GM21423 (cell line): ENCODE data around the gene VMAC.
"Not testable (repeated sequence)": the region's sequence is repeated elsewhere in the genome, so short reads cannot be mapped to it uniquely, and the experiment has no call there.

Source experiments
- ATAC-seq: cut with Tn5 transposase; IDR thresholded peaks from one replicate; pipeline ENCODE4 v1.9.1; 2021; ENCODE audit warnings: mild to moderate bottlenecking, moderate library complexity; ENCODE audit not compliant: unreplicated experiment

Gene VMAC

DNA sequence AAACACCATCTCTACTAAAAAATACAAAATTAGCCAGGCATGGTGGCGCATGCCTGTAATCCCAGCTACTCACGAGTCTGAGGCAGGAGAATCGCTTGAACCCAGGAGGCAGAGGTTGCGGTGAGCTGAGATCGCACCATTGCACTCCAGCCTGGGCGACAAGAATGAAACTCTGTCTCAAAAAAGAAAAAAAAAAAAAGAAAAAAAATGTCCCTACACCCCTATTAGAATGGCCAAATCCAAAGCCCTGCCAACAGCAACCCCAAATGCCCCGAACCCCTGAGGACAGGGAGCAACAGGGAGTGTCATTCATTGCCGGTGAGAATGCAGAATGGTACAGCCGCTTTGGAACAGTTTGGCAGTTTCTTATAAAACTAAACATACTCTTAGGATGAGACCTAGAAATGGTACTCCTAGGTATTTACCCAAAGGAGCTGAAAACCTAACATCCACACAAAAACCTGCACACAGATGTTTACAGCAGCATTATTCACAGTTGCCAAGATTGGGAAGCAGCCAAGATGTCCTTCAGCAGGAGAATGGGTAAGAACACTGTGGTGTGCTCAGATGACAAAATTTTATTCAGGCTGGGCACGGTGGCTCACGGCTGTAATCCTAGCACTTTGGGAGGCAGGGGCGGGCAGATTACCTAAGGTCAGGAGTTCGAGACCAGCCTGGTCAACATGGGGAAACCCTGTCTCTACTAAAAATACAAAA lies 21.4 kb upstream of the VMAC start:
- ATAC-seq, result not testable (repeated sequence)

DNA sequence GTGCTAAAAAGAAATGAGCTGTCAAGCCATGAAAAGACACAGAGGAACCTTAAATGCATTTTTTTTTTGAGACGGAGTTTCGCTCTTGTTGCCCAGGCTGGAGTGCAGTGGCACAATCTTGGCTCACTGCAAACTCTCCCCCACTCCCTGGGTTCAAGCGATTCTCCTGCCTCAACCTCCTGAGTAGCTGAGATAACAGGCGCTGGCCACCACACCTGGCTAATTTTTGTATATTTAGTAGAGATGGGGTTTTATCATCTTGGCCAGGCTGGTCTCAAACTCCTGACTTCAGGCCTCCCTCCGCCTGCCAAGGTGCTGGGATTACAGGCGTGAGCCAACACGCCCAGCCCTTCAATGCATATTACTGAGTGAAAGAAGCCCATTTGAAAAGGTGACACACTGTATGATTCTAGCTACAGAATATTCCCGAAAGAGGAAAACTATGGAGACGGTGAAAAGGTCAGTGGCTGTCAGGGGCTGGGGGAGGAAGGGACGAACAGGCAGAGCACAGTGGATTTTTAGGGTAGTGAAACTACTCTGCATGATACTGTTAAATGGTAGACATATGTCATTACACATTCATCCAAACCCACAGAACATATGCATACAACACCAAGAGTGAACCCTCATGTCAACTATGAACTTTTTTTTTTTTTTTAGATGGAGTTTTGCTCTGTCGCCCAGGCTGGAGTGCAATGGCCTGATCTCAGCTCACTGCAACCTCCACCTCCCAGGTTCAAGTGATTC lies 20.4 kb upstream of the VMAC start:
- not testable (repeated sequence) for ATAC-seq

DNA sequence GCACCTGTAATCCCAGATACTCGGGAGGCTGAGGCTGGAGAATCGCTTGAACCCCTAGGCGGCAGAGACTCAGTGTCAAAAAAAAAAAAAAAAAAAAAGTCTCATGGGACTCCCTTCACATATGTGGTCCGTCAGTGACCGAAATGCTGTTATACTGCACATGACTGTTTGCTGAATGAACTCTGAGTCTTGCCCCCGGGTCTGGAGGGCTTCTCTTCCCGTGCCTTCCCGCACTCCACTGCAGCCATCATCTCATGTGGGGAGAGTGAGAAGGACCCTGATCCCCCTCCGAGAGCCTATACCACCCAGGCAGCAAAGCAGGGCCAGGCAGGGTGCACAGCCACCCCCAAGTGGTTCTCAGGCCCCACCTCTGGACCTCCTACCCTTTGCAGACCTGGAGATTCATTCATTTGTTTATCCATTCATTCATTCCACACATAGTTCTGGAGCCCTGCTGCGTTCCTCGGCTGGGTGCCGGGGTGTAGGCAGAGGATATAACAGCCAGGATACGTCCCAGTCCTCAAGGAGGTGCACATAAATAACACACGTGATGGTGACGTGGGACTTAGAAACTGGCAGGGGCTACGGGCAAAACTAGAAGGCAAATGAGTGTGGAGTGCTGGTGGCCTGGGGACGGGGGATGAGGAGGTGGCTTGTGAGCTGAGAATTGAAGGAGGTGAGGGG lies 15.2 kb upstream of the VMAC start:
- ATAC-seq, result no peak

DNA sequence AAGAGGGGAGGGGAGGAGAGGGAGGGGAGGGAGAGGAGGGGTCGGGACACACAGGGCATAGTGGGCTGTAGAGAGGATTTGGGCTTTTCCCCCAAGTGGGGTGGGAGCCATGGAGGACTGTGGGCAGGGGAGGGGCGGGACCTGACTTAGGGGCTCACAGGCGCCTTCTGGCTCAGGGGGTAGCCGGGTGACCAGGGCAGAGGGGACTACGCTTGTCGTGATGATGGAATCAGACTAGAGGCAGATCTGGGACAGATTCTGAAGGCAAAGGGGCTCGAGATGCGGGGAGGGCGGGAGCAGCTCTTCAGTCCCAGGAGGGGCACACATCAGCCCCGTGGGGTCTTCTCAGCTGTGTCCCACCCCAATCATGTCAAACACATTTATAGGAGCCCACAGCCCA lies 14.6 kb upstream of the VMAC start:
- ATAC-seq, result no peak

DNA sequence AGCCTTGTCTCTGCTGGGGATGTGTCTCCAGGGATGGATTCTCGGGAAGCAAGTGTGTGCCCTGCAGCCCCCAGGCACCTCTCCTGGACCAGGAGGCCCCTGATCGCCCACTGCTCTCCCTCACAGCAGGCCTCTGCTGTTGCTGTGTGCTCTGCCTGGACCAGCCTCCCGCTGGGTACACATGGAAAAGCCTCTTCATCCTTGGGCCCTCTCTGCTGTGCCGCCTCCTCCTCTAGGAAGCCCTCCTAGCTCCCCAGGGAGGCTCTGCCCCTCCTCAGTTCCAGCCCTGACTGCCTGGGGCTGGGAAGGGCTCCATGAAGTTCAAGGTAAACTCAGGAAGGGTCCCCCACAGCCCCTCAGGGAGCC lies 13.1 kb upstream of the VMAC start:
- ATAC-seq, result no peak

DNA sequence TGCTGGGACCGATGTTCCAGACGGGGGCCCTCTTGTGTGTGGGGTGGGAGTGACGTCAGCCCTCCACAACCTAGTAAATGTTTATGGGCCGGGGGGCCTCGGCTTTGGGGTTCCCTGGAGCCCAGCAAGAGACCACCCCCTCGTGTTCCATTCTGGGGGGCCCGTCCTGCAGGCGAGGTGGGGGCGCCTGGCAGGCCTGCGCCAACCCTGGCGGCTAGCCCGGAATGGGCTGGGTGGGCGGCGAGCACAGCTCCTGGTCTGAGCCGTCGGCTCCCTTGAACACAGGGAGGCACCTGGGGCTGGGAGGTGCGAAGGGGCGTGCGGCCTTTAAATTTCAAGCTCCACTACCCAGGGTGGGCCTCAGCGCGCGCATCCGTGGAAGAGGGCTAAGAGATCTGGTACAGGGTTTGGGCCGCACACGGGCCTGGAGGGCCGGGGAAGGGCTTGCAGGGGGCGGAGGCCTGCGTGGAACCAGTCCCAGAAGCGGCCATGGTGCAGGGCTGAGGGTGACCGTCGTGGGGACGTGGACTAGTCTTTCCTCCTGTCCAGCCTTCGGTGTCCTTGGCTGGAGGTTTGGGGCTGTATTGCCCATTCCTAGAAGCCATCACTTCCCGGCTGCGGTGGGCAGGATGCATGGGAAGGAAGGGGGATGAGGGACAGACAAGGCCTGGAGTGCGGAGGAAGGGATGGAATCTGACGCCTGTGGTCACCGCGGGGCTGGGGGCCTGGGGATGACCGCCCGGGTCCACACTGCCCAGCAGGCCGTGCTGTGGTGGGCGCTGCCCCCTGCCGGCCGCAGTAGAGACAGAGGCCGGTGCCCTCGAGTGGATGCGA lies 12.5 kb upstream of the VMAC start:
- no peak for ATAC-seq

DNA sequence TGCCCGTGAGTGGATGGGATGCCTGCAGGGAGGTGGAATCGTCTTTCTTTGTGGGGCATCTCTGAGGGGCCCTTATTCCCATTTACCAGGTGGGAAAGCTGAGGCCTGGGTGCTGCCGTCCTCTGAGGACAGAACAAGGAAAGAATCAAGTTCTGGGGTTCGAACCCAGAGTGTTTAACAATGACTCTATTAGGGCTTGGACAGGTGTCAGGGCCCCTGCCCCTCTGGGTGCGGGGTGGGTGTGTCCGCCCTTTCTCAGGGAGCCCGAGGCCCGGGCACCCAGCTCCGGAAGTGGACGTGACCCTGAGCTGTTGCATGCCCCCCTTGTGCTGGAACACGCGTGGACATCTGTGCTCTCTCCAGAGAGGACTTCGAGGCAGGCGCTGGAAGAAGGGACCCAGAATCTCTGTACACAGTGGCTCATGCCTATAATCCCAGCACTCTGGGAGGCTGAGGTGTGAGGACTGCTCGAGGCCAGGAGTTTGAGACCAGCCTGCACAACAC lies 11.8 kb upstream of the VMAC start:
- no peak for ATAC-seq

DNA sequence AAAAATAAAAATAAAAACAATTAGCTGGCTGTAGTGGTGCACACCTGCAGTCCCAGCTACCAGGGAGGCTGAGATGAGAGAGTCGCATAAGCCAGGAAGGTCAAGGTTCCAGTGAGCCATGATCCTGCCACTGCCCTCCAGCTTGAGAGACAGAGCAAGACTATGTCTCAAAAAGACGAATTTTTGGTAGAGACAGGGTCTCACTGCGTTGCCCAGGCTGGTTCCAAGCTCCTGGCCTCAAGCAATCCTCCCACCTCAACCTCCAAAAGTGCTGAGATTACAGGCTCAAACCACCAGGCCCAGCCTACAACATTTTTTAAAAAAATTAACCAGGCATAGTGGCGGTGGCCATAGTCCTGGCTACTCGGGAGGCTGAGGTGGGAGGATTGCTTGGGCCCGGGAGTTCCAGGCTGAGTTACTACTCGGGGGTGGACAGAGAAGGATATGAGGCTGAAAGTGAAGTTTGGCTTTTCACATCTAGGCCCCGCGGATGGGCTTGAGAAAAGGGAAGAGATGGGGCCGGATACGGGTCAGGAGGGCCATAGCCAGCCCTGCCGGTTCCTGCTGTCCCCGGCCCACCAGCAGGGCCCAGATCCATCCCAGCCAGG lies 11.3 kb upstream of the VMAC start:
- no peak for ATAC-seq

DNA sequence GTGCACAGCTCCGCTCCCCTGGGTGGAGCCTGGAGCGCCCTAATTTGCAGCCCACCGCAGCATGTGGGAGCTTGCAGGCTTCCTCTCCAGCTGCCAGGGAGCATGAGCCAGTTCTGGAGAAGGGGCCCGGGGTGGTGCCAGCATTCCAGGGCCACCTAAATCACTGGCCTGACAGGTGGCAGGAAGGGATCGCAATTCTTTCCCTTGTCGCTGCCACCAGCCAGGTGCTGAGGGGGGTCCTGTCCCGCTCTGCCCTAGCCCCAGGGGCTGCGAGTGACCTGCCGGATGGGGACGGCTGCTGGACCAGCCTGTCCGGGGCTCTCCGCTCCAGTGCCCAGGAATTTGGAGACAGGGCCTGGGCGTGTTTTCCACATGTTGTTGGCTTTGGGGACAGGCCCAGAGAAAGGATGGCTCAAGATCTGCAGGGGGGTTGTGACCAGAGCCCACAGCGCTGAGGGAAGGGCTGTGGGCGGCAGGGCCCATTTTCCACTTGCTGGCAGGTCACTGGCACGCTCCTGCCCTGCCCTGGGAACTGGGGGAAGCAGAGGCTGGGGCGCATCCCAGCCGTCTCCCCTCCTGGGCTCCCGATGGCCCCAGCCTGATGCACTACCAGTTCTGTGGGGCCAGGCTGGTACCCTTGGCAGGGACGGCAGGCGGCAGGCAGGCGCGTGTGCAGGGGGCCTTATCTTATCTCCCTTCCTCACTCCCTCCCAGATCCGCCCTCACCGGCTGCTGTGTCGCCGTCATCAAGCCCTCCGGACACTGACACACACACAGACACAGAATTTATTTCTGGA lies 10.6 kb upstream of the VMAC start:
- no peak for ATAC-seq

DNA sequence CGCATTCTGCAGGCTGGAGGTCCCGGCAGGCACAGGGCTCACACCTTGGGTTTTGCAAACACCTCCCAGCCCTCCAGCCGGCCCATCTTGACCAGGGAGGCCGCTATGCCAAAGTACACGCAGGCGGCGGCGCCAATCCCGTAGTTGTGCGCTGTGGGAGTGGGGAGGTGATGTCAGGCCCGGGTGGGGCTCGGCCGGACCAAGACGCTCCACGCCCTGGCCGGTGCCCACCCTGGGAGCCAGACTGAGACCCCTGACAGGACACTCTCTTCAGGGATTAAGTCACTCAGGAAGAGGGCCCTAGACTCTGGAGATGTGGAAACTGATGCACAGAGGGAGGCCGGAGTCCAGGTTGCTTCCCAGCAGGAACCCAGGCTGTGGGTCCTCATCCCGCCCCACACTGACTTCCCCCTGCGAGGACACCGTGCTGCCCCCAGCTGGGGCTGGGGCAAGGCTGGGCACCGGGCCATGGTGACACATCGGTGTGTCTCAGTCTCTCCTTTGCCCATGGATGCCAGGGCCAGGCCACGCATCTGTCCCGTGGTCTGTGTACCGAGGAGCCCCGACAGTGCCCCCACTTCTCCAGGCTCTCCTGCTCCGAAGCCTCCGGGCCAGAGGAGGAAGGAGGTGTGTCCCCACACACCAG lies 9.8 kb upstream of the VMAC start:
- no peak for ATAC-seq

DNA sequence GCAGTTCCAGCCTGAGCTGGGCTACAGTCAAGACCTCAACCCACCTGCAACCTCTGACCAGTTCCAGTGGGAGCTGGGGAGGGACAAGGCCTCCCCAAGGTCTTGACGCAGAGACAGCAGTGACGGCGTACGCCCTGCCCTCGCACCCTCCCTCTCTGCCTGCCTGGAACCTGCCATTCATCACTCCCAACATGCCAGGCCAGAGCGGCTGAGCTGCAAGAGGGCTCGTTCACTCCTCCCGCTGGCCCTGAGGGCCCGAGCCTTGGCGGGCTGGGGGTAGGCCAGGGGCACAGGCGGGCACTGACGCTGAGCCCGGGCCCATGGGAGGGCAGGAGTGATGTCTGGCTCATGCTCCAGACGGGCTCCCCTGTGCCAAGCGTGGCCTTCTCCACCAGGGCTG lies 9.3 kb upstream of the VMAC start:
- no peak for ATAC-seq

DNA sequence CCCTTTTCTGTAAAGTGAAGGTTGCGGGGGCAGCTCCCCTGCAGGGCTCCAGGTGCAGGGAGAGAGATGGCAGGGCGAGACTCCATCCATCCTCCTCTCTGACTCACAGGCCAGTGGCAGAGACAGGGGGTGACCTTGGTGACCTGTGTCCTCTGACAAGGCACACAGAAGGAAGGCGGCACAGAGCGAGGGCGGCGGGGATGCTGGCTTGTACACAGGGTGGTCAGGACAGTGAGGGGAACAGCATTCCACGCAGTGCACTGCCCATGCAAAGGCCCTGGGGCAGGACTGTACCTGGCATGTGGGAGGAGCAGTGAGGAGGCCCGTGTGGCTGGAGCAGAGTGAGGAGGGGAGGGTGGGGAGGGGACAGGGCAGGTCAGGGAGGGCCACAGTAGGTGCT lies 8.8 kb upstream of the VMAC start:
- ATAC-seq, result no peak

DNA sequence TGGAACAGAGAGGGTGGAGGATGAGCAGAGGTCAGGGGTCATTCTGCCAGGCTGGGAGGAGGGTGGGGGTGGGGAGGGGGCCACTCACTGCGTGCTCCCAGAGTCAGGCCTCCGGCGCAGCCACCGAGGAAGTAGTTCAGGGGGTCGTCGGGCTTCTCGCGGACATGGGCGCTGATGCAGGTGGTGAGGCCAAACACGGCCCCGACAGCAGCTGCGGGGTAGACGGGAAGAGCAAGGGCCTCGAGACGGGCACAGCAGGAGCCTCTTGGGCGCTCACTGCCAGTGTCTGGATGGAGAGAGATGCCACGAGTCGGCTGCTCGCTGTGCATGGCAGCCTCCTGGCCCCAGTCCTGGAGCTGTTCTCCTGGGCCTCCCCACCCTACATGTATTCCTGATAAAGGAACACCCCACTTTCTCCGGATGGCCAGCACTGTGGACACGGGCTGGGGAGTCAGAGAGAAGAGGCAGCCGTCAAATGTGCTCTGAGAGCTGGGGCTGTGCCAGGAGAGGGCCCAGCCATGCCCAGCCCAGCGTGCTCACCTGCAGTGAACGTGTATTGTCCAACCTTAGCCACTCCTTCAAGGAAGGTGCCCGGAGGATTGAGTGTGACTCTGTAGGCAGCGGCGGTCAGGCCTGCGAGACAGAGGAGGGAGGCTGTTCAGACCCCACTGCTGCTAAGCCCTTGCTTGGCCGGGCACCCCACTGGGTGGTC lies 8.2 kb upstream of the VMAC start:
- ATAC-seq, result no peak

DNA sequence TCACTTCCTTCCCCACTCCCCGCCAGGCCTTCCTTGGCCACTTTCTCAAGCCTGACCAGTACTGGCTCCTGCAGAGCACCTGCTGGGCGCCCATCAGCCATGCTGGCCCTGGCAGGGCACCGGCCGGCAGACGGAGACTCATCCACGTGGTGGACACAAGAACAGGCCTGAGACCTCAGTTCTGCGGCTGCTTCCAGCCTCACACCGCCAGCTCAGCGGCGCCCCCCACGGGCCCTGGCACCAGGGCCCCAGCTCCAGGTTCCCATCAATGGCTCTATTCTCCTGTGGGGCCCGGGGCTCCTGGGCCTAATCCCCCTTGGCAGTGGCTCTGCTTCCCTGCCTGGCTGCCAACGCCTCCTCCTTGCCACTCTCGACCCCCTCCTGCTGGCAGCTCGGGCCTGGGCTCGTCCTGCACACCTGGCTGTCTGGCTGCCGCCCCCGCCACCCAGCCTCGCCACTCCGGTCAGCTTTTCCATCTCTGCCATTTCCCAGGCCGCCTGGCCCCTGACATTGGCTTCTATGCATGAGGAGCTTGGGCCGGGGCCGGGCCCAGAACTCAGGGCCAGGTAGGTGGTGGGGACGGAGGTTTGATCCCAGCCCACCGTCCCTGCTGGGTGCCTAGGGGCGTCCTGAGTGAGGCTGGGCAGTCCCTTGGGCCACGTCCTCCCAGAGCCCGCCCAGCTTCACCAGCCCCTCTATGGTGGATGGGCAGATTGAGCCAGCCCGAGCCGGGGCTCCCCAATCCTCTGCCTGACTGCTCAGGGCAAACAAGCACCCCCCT lies 7.3 kb upstream of the VMAC start:
- no peak for ATAC-seq

DNA sequence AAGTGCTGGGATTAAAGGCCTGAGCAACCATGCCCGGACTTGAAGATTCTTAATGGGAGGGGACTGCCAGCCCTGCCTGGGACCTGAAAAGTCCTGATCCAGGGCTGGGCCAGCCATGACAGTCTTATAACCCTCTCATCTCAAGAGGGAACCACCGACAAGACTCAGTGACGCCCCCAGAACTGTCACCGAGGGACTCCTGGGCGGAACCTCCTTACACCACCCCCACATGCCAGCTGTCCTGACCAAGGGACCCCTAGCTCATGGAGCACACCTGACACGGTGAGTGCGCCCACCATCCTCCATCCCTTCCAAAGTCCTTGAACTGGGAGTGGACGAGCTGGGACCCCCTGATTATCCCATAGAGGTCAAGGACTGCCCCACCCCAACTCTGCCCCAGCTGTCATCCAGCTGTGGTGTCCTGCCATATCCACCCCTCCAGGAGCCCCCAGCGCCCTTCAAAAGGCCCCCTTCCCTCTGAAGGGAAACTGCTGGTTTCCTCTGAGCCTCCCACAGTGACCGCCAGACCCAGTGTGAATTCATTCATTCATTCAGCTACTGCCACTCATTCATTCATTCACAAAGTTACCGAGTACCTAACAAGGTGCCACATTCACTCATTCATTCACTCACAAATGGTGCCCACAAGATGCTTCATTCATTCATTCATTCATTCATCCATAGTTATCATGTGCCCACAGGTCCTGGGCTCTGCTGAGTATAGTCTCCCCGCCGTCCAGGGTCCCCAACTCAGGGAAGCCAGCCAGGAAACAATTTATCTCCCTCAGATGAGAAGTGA lies 4.7 kb upstream of the VMAC start:
- no peak for ATAC-seq

DNA sequence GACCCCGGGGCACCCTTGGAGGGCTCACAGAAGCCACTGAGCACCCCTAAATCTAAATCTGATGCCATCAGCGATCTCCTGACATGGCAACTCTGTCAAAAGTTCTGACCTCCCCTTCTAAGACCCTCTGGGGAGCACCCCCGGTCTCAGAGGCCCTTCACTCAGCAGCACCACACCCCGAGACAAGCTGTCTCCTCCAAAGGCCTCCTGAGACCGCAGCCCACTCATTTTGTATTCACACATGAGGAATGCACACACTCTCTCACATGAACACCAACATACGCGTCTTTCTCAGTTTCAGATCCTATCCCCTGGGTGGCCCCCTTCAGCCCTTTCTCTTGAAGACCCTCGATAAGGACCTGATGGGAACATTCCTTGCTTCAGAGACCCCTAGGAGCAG lies 3.7 kb upstream of the VMAC start:
- ATAC-seq, result no peak

DNA sequence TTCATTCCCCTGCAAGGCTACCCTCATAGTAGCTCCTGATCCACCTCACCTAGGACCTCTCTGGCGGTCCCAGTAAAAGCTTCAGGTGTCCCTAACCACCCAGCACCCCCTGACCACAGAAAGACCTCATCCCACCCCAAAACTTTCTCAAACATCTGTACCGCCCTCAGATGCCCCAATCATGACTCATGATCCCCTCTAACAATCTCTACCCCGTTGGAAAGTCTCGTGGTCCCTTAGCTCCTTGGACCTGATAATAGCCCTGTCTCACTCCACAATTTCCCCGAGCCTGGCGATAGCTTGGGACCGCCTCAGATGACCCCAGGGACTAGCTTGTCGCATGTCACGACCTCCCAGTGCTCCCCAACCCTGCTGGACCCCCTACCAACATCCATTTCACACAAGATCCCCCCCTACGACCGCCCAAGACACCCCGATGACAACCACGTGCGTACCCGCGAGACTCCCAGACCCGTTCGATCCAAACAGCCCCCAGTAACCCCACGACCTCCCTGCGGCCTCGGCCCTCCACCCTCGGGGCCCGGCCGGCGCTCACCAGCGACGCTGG lies 1.5 kb upstream of the VMAC start:
- no peak for ATAC-seq
